NB4 (cell line): Measurements from ENCODE around the gene GOLGA6L10.
"Not testable (repeated sequence)": the region's sequence is repeated elsewhere in the genome, so short reads cannot be mapped to it uniquely, and the experiment has no call there.

Source experiments
- CTCF ChIP-seq: IDR thresholded peaks from one replicate; pipeline ENCODE4 v1.5.1; 2012; ENCODE audit warnings: low read depth, low read length
- POLR2A ChIP-seq: IDR thresholded peaks from 2 replicates; pipeline ENCODE4 v1.6.1; 2011; ENCODE audit warnings: mild to moderate bottlenecking; ENCODE audit not compliant: insufficient read length; ENCODE audit errors: extremely low read depth

DNA sequence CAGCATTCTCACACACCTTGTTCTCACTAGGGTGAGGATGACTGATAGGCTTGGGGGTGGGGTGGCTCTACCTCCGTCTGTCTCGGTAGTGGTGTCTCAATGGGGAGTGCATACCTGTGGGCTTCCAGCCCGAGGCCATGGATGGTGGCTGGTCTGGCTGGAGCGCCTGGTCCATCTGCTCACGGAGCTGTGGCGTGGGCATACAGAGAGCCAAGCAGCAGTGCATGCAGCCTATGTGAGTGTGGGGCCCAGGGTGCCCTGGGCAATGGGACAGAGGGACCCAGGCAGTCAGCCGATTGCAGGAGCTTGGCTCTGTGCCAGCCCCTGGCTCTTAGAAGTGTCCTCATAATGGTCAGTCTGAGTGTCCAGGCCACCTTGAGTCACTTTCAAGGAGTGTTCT is 31.8 kb downstream of the GOLGA6L10 start:
- not testable (repeated sequence) for TF ChIP-seq CTCF, POLR2A
